Thyroid gland (tissue), 4 donors: Measurements from ENCODE around the gene GUCY2C. TPM values are rescaled to one million over a fixed set of nuclear protein-coding genes. Genes with fewer than 3 reads are reported as not detected.

Experiments
- DNase-seq, 2 donors: peaks; one replicate each; pipeline ENCODE4 v3.0.0-alpha.2; 2019
- H3K27ac ChIP-seq, 3 donors: fragments of 200-600 bp; sonication (generic); 1 replicate in 2 of 3; 2 replicates in 1 of 3; pipeline ENCODE4 v1.5.1; 2016 to 2019; ENCODE audit warnings: mild to moderate bottlenecking in 1 of 3, moderate library complexity in 1 of 3
- H3K27me3 ChIP-seq: fragments of 200-600 bp; sonication (generic); one replicate; pipeline ENCODE4 v1.5.1; 2019
- H3K36me3 ChIP-seq, 2 donors: fragments of 200-600 bp; sonication (generic); one replicate each; pipeline ENCODE4 v1.5.1; 2016 to 2019
- H3K4me1 ChIP-seq, 2 donors: fragments of 200-600 bp; sonication (generic); one replicate each; pipeline ENCODE4 v1.5.1; 2017 to 2019
- H3K4me3 ChIP-seq, 3 donors: fragments of 200-600 bp; sonication (generic); replicated peaks in 1 of 3; 1 replicate in 2 of 3; 2 replicates in 1 of 3; pipeline ENCODE4 v1.5.1; 2016; ENCODE audit warnings: mild to moderate bottlenecking in 1 of 3
- H3K9me3 ChIP-seq: fragments of 200-600 bp; sonication (generic); one replicate; pipeline ENCODE4 v1.5.1; 2017
- POLR2A ChIP-seq, 2 donors: fragments of 450-650 bp; IDR thresholded peaks; one replicate each; pipeline ENCODE4 v1.6.1; 2017; ENCODE audit warnings: antibody characterized with exemption in 2 of 2, mild to moderate bottlenecking in 2 of 2, moderate library complexity in 1 of 2
- WGBS, 2 donors: methylation state at CpG; one replicate each; pipeline ENCODE4 v1.1.5; 2017; 5-methylcytosine and 5-hydroxymethylcytosine counted together
- intact Hi-C: fragments of 100-400 bp; cut with DNase I; formaldehyde crosslinking; loops from one replicate; pipeline ENCODE4 v1.15.1; 2023
- total RNA-seq, 4 donors: library from RNA; depleted of rRNA; stranded (reverse); fragments of >200 nt; gene quantifications; one replicate each; pipeline ENCODE4 v1.2.3, GENCODE V29; 2016
- TF ChIP-seq, protein P1 (sequence below), 6 experiments: fragments of 200-600 bp in 3 of 6; fragments of 450-650 bp in 3 of 6; sonication (generic) in 3 of 6; IDR thresholded peaks; one replicate each; pipeline ENCODE4 v1.5.1; 2016 to 2019; ENCODE audit warnings: antibody characterized with exemption in 6 of 6, mild to moderate bottlenecking in 2 of 6, inconsistent platforms in 1 of 6, moderate library complexity in 1 of 6

Gene GUCY2C
- total RNA-seq, 4 donors from 2014 or later, result not detected

DNA sequence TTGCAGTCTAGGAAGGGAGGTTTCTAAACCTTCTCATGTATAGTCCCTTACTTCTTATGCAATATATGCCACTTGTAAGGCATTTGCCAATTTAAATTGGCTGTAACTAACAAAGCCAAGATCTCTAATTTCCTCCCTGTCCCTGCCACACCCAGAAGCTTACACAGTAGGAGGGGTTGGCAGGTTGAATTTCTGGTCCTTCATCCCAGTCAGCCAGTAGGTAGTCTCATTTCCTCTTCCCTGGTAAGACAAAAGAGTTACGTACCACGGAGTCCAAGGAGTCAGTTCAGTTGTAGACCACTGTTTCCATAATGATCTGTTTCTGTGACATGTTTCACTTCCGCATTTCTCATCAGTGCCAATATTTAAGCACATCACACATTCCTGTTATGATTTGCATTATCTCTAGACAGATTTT lies 81.7 kb downstream of the GUCY2C start:
- TF ChIP-seq, protein P1, sequence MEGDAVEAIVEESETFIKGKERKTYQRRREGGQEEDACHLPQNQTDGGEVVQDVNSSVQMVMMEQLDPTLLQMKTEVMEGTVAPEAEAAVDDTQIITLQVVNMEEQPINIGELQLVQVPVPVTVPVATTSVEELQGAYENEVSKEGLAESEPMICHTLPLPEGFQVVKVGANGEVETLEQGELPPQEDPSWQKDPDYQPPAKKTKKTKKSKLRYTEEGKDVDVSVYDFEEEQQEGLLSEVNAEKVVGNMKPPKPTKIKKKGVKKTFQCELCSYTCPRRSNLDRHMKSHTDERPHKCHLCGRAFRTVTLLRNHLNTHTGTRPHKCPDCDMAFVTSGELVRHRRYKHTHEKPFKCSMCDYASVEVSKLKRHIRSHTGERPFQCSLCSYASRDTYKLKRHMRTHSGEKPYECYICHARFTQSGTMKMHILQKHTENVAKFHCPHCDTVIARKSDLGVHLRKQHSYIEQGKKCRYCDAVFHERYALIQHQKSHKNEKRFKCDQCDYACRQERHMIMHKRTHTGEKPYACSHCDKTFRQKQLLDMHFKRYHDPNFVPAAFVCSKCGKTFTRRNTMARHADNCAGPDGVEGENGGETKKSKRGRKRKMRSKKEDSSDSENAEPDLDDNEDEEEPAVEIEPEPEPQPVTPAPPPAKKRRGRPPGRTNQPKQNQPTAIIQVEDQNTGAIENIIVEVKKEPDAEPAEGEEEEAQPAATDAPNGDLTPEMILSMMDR (IDR thresholded peaks at IDR 0.05), result no peak
- TF ChIP-seq POLR2A (IDR thresholded peaks at IDR 0.05), result no peak
- no peaks in the 10 kb centered on the region for H3K4me1 ChIP-seq
- H3K27ac ChIP-seq, result no peak overlapping the region
- no peak for DNase-seq
- H3K4me3 ChIP-seq, result no peak overlapping the region
- intact Hi-C loops, result no loop called here
- 80 to 84% methylated on average over 3 of the region's 3 CpGs for WGBS, 2 donors
- H3K36me3 ChIP-seq, result no peaks in the 10 kb centered on the region
- H3K9me3 ChIP-seq, result no peaks in the 10 kb centered on the region
- no peaks in the 10 kb centered on the region for H3K27me3 ChIP-seq

DNA sequence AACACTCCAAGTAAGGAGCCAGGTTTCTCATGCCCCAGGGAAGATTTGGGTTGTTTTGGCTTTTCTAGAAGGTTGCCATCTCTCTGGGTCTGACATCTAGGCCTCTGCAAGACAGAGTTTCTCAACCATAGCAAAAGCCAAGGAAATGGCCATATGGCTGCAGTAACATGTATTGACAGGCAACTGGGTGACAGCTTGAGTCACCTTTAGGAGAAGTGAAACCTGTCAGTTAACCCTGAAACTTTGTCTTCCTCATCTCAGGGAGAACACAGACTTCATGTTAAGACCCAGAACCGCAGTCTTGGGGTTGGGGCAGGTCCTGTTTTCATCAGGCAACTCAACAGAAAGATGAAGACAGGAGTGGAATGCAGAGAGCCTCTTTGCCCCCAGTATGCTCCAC lies 82.7 kb downstream of the GUCY2C start:
- intact Hi-C loops, result no loop called here
- WGBS, 2 donors, result 69% methylated on average over 1 of the region's 1 CpG
- H3K36me3 ChIP-seq, result no peaks in the 10 kb centered on the region
- TF ChIP-seq, protein P1 (IDR thresholded peaks at IDR 0.05), result no peak
- no peak for TF ChIP-seq POLR2A (IDR thresholded peaks at IDR 0.05)
- no peak for DNase-seq
- no peaks in the 10 kb centered on the region for H3K4me1 ChIP-seq
- H3K4me3 ChIP-seq, result no peak overlapping the region
- H3K27me3 ChIP-seq, result no peaks in the 10 kb centered on the region
- no peaks in the 10 kb centered on the region for H3K9me3 ChIP-seq
- no peak overlapping the region for H3K27ac ChIP-seq

GRCh38 chr12:14612898-14613445 lies 83.4 kb downstream of the GUCY2C start:
- H3K27ac ChIP-seq, result no peak overlapping the region
- intact Hi-C loops, result no loop called here
- WGBS, 2 donors, result 62 to 64% methylated on average over 3 of the region's 3 CpGs
- no peak overlapping the region for H3K4me3 ChIP-seq
- H3K9me3 ChIP-seq, result no peaks in the 10 kb centered on the region
- no peaks in the 10 kb centered on the region for H3K4me1 ChIP-seq
- no peak for DNase-seq
- no peaks in the 10 kb centered on the region for H3K27me3 ChIP-seq
- no peaks in the 10 kb centered on the region for H3K36me3 ChIP-seq
- TF ChIP-seq, protein P1 (IDR thresholded peaks at IDR 0.05), result no peak
- TF ChIP-seq POLR2A (IDR thresholded peaks at IDR 0.05), result no peak

- Histone ChIP-seq H3K27ac (no peak overlapping the region), H3K4me3 (no peak overlapping the region), H3K9me3 (no peaks in the 10 kb centered on the region), H3K36me3 (no peaks in the 10 kb centered on the region), H3K4me1 (no peaks in the 10 kb centered on the region), H3K27me3 (no peaks in the 10 kb centered on the region)
- intact Hi-C loops, result no loop called here
- 94 to 96% methylated on average over 3 of the region's 3 CpGs for WGBS, 2 donors
- no peak for TF ChIP-seq POLR2A (IDR thresholded peaks at IDR 0.05)
- TF ChIP-seq, protein P1 (IDR thresholded peaks at IDR 0.05), result no peak
- DNase-seq, result no peak
Observed at GRCh38 chr12:14612250-14612649, 84.1 kb downstream of the GUCY2C start.

GRCh38 chr12:14611640-14612203 lies 84.7 kb downstream of the GUCY2C start:
- TF ChIP-seq POLR2A (IDR thresholded peaks at IDR 0.05), result no peak
- TF ChIP-seq, protein P1 (IDR thresholded peaks at IDR 0.05), result no peak
- H3K27me3 ChIP-seq, result no peaks in the 10 kb centered on the region
- no peaks in the 10 kb centered on the region for H3K9me3 ChIP-seq
- H3K36me3 ChIP-seq, result no peaks in the 10 kb centered on the region
- no peaks in the 10 kb centered on the region for H3K4me1 ChIP-seq
- H3K27ac ChIP-seq, result no peak overlapping the region
- WGBS, 2 donors, result 81 to 98% methylated on average over 3 of the region's 3 CpGs
- H3K4me3 ChIP-seq, result no peak overlapping the region
- intact Hi-C loops, result no loop called here
- no peak for DNase-seq
